ENCODE results near the gene USP43. TPM values are rescaled to one million over a fixed set of nuclear protein-coding genes. Genes with fewer than 3 reads are reported as not detected.

The USP43 gene
- total and polyA plus RNA-seq, 10 of the 15 experiments (the other 5 are each of a cell fraction or from before 2014, with no cell fraction given), result 0.94 TPM; not detected in 9

DNA sequence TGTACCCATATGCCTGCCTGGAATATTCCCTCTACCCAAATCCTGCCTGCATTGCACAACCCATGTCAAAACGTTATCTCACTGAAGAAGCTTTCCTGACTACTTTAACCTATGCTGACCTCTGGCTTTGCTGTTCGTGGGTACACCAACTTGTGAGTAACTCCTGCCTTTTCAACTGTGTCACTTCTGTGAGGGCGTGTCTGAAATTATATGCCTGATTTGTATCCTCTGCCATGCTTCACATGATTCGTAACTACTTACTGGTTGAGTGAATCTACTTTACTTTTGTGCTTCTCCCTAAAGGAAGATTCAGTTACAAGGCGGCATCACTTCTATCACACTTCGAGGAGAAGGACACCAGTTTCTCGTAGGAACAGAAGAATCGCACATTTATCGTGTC is 33.3 kb upstream of the USP43 start:
- 44% methylated on average over 9 of the region's 9 CpGs for WGBS (ENCODE audit: insufficient coverage, insufficient replicate concordance, low lambda C conversion rate, missing lambda C conversion rate)
- Histone ChIP-seq H2AFZ (ENCODE audit: control insufficient read depth, low read depth, low read length) (no peak overlapping the region), H3K27ac (ENCODE audit: control insufficient read depth, insufficient read depth) (no peak overlapping the region), H3K79me2 (ENCODE audit: control insufficient read depth, insufficient read depth, low read length) (no peaks in the 10 kb centered on the region), H3K9me3 (replicated peaks; ENCODE audit: control insufficient read depth, insufficient read depth, low read length) (no peaks in the 10 kb centered on the region), H3K4me2 (ENCODE audit: control insufficient read depth, insufficient read depth) (no peak overlapping the region), H3K4me3 (no peak overlapping the region), H3K27me3 (replicated peaks in 1 of 2; ENCODE audit: control insufficient read depth in 2 of 2, insufficient read depth in 2 of 2, low read length in 1 of 2) (no peaks in the 10 kb centered on the region), H4K20me1 (ENCODE audit: control insufficient read depth, insufficient read depth) (no peaks in the 10 kb centered on the region), H3K36me3 (ENCODE audit: control insufficient read depth in 2 of 2, insufficient read depth in 2 of 2, low read length in 1 of 2) (no peaks in the 10 kb centered on the region), H3K9ac (ENCODE audit: control insufficient read depth, insufficient read depth, low read length) (no peak overlapping the region), H3K4me1 (ENCODE audit: control insufficient read depth, insufficient read depth, low read length) (no peaks in the 10 kb centered on the region)
- no peak for DNase-seq (ENCODE audit: low read depth, low spot score)
- no peak for FAIRE-seq
- ChIA-PET CTCF (no interaction called here), RAD21 (ENCODE audit: unreplicated experiment) (no interaction called here), POLR2A (no interaction called here), SMC1A (ENCODE audit: uncharacterized antibody, unreplicated experiment) (no interaction called here)
- no peak for ATAC-seq
- no TSS peak for BruUV-seq (replicated peaks)
- in situ Hi-C loops (cut with MboI), result no loop called here
- intact Hi-C loops (cut with micrococcal nuclease; ENCODE audit: unreplicated experiment), result no loop called here
- TF ChIP-seq E4F1 (IDR thresholded peaks at IDR 0.05; ENCODE audit: borderline replicate concordance, partially characterized antibody), result no peak
- no peak for TF ChIP-seq STAT1 (conservative IDR thresholded peaks at IDR 0.05)
- no peak for TF ChIP-seq ZBED1 (IDR thresholded peaks at IDR 0.05; ENCODE audit: borderline replicate concordance)
- TF ChIP-seq HSF1 (IDR thresholded peaks at IDR 0.05; ENCODE audit: low read depth, low read length), result no peak
- TF ChIP-seq CBX5 (IDR thresholded peaks at IDR 0.05; ENCODE audit: low read depth), result no peak
- no peak for TF ChIP-seq NBN (IDR thresholded peaks at IDR 0.05)
- TF ChIP-seq, protein P1, sequence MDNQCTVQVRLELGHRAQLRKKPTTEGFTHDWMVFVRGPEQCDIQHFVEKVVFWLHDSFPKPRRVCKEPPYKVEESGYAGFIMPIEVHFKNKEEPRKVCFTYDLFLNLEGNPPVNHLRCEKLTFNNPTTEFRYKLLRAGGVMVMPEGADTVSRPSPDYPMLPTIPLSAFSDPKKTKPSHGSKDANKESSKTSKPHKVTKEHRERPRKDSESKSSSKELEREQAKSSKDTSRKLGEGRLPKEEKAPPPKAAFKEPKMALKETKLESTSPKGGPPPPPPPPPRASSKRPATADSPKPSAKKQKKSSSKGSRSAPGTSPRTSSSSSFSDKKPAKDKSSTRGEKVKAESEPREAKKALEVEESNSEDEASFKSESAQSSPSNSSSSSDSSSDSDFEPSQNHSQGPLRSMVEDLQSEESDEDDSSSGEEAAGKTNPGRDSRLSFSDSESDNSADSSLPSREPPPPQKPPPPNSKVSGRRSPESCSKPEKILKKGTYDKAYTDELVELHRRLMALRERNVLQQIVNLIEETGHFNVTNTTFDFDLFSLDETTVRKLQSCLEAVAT (IDR thresholded peaks at IDR 0.05), result no peak
- no peak for TF ChIP-seq MTA3 (IDR thresholded peaks at IDR 0.05; ENCODE audit: borderline replicate concordance, low read length)
- no peak for TF ChIP-seq ASH2L (IDR thresholded peaks at IDR 0.05; ENCODE audit: borderline replicate concordance, low read depth)
- TF ChIP-seq E2F4 (IDR thresholded peaks at IDR 0.05; ENCODE audit: low read depth, low read length), result no peak
- TF ChIP-seq RFX5 (IDR thresholded peaks at IDR 0.05; ENCODE audit: low read depth, low read length), result no peak
- no peak for TF ChIP-seq ZNF24 (IDR thresholded peaks at IDR 0.05)
- no peak for TF ChIP-seq EED (IDR thresholded peaks at IDR 0.05; ENCODE audit: low read depth)
- TF ChIP-seq SREBF2 (IDR thresholded peaks at IDR 0.05; ENCODE audit: low read length), result no peak
- no peak for TF ChIP-seq KDM1A (IDR thresholded peaks at IDR 0.05; ENCODE audit: borderline replicate concordance)
- TF ChIP-seq BCLAF1 (IDR thresholded peaks at IDR 0.05), result no peak
- no peak for TF ChIP-seq IKZF2 (IDR thresholded peaks at IDR 0.05)
- no peak for TF ChIP-seq SUZ12 (IDR thresholded peaks at IDR 0.05; ENCODE audit: unreplicated experiment)
